ENCODE measurements around the gene ADD1.

The ADD1 gene

DNA sequence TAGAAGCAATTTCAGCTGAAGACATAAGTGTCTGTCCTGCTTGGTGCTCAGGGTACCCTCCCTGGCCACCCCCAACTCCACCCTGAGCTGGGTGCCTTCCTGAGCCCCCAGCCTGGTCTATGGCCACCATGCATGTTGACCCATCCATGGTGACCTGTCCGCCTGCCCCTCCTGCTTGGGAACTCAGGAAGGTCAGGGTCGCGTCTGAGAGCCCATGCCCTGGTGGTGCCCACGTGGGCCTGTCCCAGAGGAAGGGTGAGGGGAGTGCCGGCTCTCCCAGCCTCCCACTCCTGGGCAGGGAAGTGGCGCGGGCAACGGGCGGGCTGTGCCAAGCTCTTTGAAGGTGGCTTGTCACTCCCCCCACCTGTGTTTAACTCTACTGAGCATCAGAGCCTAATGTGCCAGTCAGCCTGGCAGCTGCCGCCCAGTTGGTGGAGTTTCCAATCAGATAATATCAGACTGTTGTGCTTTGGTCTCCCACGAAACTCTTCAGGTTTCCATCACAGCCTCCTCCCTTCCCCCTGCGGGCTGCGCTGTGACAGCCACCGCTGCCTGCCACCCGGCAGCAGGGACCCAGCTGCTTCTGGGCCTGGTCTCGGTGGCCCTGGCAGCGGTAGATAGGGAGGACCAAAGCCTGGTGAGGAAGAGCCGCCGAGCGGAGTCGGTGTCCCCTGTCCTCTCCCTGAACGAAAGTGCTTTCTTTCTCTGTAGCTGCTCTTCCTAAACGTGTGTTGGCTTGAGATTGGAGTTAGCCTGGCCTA lies 45.9 kb upstream of the ADD1 start:
- no peak for TF ChIP-seq CTCF (IDR thresholded peaks at IDR 0.05; ENCODE audit: low read depth, low read length)
- no peak overlapping the region for H3K4me3 ChIP-seq (ENCODE audit: low read depth, low read length)

- no peak for TF ChIP-seq CTCF (IDR thresholded peaks at IDR 0.05; ENCODE audit: low read depth, low read length)
- no peak overlapping the region for H3K4me3 ChIP-seq (ENCODE audit: low read depth, low read length)
Measured at GRCh38 chr4:2798399-2799223, 45.0 kb upstream of the ADD1 start.

- no peak for TF ChIP-seq CTCF (IDR thresholded peaks at IDR 0.05; ENCODE audit: low read depth, low read length)
- H3K4me3 ChIP-seq (ENCODE audit: low read depth, low read length): no peak overlapping the region
Measured at GRCh38 chr4:2799224-2799911, 44.3 kb upstream of the ADD1 start.

DNA sequence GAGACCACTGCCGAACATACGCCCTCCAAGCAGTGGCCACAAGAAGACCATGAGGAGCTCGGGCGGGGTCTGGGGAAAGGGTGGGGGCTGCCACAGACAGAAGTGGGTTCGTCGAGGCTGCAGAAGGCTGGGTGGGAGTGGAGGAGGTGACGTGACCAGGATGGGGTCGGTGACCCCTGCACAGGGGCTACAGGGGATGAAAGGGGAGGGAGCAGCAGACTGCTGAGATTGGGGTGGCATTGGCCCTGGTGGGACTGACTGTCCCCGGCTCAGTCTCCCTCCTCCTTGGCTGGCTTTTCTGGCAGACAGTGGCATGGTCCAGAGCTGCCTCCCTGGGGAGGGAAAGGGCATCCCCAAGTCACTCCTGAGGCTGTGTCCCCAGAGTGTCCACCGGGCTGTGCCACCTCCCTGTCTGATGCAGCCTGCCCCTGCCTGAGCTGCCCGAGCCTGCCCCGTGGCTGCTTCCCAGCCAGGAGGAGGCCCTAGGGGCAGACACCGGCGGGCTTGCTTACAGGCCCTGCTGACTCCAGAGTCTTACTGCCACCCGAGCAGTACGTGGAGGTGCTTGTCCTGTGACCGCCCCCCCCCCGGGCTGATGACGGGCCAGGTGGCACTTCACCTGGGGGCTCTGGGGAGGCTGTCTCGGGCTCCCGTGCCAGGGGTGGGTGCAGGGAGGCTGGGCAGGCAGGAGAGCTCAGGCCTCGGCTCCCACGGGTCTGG lies 43.5 kb upstream of the ADD1 start:
- TF ChIP-seq CTCF (IDR thresholded peaks at IDR 0.05; ENCODE audit: low read depth, low read length): no peak
- no peak overlapping the region for H3K4me3 ChIP-seq (ENCODE audit: low read depth, low read length)

DNA sequence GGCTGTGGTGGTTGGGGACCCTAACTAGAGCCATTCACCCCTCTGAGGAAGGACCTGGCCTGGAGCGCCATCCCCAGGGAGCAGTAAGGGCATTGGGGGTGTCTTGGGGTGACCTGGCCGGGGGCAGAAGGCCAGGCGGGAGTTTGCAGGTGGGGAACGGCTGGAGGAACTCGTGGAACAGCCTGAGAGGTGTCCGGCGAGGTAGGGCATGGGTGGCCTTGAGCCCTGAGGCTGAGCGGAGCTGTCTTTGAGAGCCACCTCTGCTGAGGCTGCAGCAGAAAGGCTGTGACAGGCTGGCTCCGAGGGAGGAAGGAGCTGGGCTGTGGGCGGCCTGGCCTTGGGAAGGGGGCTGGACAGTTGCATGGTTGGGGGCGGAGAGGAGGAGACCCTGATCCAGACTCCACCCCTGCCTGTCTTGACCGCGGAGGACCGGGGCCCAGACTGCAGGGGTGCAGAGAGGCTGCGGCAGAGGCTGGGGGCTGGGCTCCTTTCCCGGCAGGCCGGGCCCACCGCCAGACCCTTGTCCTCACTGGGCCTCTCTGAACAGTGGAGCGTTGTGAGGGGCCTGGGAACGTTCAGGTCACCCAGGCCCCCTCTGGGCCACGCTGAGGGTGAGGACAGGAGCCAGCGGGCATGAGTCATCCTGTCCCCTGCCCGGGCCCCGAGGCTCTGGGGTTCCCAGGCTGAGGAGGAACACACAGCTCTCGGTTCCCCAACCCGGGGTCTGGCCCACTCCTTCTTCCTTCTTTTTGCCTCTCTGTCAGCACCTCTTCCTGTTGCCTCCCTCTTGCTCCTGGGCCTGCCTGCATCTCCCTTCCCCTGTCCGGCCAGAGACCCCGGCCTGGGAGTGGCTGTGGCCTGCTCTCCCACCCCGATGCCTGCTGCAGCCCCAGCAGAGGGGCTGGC lies 42.7 kb upstream of the ADD1 start:
- H3K4me3 ChIP-seq (ENCODE audit: low read depth, low read length): no peak overlapping the region
- TF ChIP-seq CTCF (IDR thresholded peaks at IDR 0.05; ENCODE audit: low read depth, low read length): no peak
